GM23248 (cell line): ENCODE data around the gene TMEM51. TPM values are rescaled to one million over a fixed set of nuclear protein-coding genes. Genes with fewer than 3 reads are reported as not detected.

Experiments
- DNase-seq: peaks from one replicate; pipeline ENCODE4 v3.0.0-alpha.2; 2015
- H2AFZ ChIP-seq: fragments of 200-600 bp; sonication (generic); 2 replicates; pipeline ENCODE4 v1.6.1; 2016; ENCODE audit warnings: antibody characterized with exemption
- H3F3A ChIP-seq: fragments of 200-600 bp; sonication (generic); 2 replicates; pipeline ENCODE4 v1.6.1; 2016; ENCODE audit warnings: mild to moderate bottlenecking, antibody characterized with exemption, mixed run types; ENCODE audit not compliant: insufficient read depth
- H3K27ac ChIP-seq: fragments of 200-600 bp; sonication (generic); 2 replicates; pipeline ENCODE4 v1.5.1; 2016; ENCODE audit warnings: mild to moderate bottlenecking
- H3K27me3 ChIP-seq: fragments of 200-600 bp; sonication (generic); replicated peaks from 2 replicates; pipeline ENCODE4 v1.6.1; 2016; ENCODE audit warnings: mild to moderate bottlenecking; ENCODE audit not compliant: insufficient read depth
- H3K36me3 ChIP-seq: fragments of 200-600 bp; sonication (generic); 2 replicates; pipeline ENCODE4 v1.6.1; 2016; ENCODE audit warnings: low read depth, mild to moderate bottlenecking
- H3K4me1 ChIP-seq: fragments of 200-600 bp; sonication (generic); 2 replicates; pipeline ENCODE4 v1.6.1; 2016; ENCODE audit warnings: mild to moderate bottlenecking; ENCODE audit not compliant: insufficient read depth
- H3K4me2 ChIP-seq: fragments of 200-600 bp; sonication (generic); one replicate; pipeline ENCODE4 v1.6.1; 2016; ENCODE audit warnings: mild to moderate bottlenecking; ENCODE audit not compliant: unreplicated experiment
- H3K4me3 ChIP-seq: fragments of 200-600 bp; sonication (generic); 2 replicates; pipeline ENCODE4 v1.5.1; 2016; ENCODE audit warnings: mild to moderate bottlenecking
- H3K79me2 ChIP-seq: fragments of 200-600 bp; sonication (generic); 2 replicates; pipeline ENCODE4 v1.6.1; 2016; ENCODE audit warnings: mild to moderate bottlenecking; ENCODE audit not compliant: insufficient read depth
- H3K9ac ChIP-seq: fragments of 200-600 bp; sonication (generic); 2 replicates; pipeline ENCODE4 v1.6.1; 2016; ENCODE audit warnings: mild to moderate bottlenecking
- H3K9me2 ChIP-seq: fragments of 200-600 bp; sonication (generic); 2 replicates; pipeline ENCODE4 v1.6.1; 2016; ENCODE audit warnings: mixed run types, mild to moderate bottlenecking, moderate library complexity; ENCODE audit not compliant: insufficient read depth
- H3K9me3 ChIP-seq: fragments of 200-600 bp; sonication (generic); one replicate; pipeline ENCODE4 v1.6.1; 2017; ENCODE audit warnings: low read depth
- H4K20me1 ChIP-seq: fragments of 200-600 bp; sonication (generic); 2 replicates; pipeline ENCODE4 v1.6.0; 2016; ENCODE audit not compliant: insufficient read depth
- EZH2 ChIP-seq: fragments of 200-600 bp; sonication (generic); IDR thresholded peaks from 2 replicates; pipeline ENCODE4 v1.6.1; 2018; ENCODE audit warnings: antibody characterized with exemption, mild to moderate bottlenecking; ENCODE audit not compliant: insufficient read depth, poor library complexity, severe bottlenecking
- EZH2phosphoT487 ChIP-seq: fragments of 200-600 bp; sonication (generic); IDR thresholded peaks from 2 replicates; pipeline ENCODE4 v1.6.1; 2018; ENCODE audit warnings: antibody characterized with exemption, moderate library complexity, mild to moderate bottlenecking, low read depth; ENCODE audit not compliant: insufficient read depth
- WGBS, 2 experiments: methylation state at CpG; one replicate each; pipeline ENCODE4 v1.1.6; 2015 to 2017; ENCODE audit warnings: low lambda C conversion rate in 2 of 2, low coverage in 1 of 2; ENCODE audit errors: missing lambda C conversion rate in 2 of 2; 5-methylcytosine and 5-hydroxymethylcytosine counted together
- in situ Hi-C: fragments of 300-500 bp; cut with MboI; formaldehyde crosslinking; loops from 2 replicates; pipeline ENCODE4 v1.15.0; 2020
- polyA plus RNA-seq: library from polyadenylated mRNA; unstranded; fragments of >200 nt; fragmentation: Nextera tagmentation; extraction: Ambion mirVana; gene quantifications from 2 replicates; pipeline ENCODE4 v1.2.1, GENCODE V29; 2016
- total RNA-seq: library from RNA; depleted of rRNA; stranded (reverse); fragments of >200 nt; shearing (Covaris generic); gene quantifications from 2 replicates; pipeline ENCODE4 v1.2.3, GENCODE V29; 2014

TMEM51 gene
- total and polyA plus RNA-seq, 2 experiments from 2014 or later: 0.54 to 0.55 TPM

DNA sequence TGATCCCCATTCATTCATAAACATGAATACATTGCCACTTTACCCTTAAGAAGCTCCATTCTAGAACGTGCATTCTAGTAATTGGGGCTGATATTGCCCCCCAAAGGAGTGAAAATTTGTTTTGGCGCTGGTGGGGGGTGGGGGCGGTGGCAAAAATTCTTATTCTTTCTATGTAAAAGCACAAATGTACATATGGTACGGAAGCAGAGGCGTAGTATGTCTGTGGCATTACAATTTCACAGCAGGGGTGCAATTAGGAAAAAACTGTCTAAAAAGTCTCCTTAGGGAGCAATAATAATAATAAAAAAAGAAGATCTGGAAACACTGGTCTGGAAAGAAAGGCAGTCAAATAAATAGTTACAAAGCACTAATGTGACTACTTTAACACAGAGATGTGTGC, 40.4 kb upstream of the TMEM51 start:
- H3K4me2 ChIP-seq: no peak overlapping the region
- in situ Hi-C loops: no loop called here
- H3K4me1 ChIP-seq: no peaks in the 10 kb centered on the region

DNA sequence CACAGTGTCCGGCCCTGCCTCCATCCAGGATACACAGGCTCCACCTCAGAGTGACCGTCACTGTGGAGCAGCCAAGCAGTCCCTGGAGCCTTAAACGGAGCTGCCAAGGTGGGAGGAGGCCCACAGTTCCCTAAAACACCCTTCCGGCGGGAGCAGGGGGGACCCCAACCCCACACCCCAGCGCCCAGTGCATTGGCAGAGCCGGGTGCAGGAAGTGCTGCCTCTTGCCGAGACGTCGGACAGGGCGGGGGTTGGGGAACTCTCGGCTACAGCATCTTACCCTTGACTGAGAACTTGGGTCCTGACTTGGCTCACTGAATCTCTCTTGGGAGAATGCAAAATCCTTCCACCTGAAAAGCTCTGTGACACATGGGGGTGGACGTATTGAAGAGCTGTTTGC, 38.7 kb upstream of the TMEM51 start:
- WGBS, 2 experiments: 77 to 78% methylated on average over 13 of the region's 13 CpGs
- no peaks in the 10 kb centered on the region for H3F3A ChIP-seq
- no peak overlapping the region for H2AFZ ChIP-seq
- no peaks in the 10 kb centered on the region for H3K79me2 ChIP-seq
- H3K4me3 ChIP-seq: no peak overlapping the region
- no peak overlapping the region for H3K4me2 ChIP-seq
- DNase-seq: no peak
- TF ChIP-seq EZH2phosphoT487: no peak
- TF ChIP-seq EZH2: no peak
- H4K20me1 ChIP-seq: no peaks in the 10 kb centered on the region
- H3K4me1 ChIP-seq: no peaks in the 10 kb centered on the region
- no peaks in the 10 kb centered on the region for H3K36me3 ChIP-seq
- H3K27me3 ChIP-seq: no peaks in the 10 kb centered on the region
- H3K9me3 ChIP-seq: no peaks in the 10 kb centered on the region
- no peaks in the 10 kb centered on the region for H3K9me2 ChIP-seq
- in situ Hi-C loops: no loop called here
- H3K27ac ChIP-seq: no peak overlapping the region
- no peak overlapping the region for H3K9ac ChIP-seq

More for the DNA sequence above, 40.4 kb upstream of the TMEM51 start:
- H3K9ac ChIP-seq: no peak overlapping the region
- H3K36me3 ChIP-seq: no peaks in the 10 kb centered on the region
- TF ChIP-seq EZH2 (no peak), EZH2phosphoT487 (no peak)
- no peak for DNase-seq
- no peak overlapping the region for H2AFZ ChIP-seq
- 76 to 81% methylated on average over 5 of the region's 5 CpGs for WGBS, 2 experiments
- H3K27me3 ChIP-seq: no peaks in the 10 kb centered on the region
- H3K79me2 ChIP-seq: no peaks in the 10 kb centered on the region
- H3K9me2 ChIP-seq: no peaks in the 10 kb centered on the region
- no peak overlapping the region for H3K27ac ChIP-seq
- no peaks in the 10 kb centered on the region for H3F3A ChIP-seq
- H3K4me3 ChIP-seq: no peak overlapping the region
- no peaks in the 10 kb centered on the region for H4K20me1 ChIP-seq
- no peaks in the 10 kb centered on the region for H3K9me3 ChIP-seq

DNA sequence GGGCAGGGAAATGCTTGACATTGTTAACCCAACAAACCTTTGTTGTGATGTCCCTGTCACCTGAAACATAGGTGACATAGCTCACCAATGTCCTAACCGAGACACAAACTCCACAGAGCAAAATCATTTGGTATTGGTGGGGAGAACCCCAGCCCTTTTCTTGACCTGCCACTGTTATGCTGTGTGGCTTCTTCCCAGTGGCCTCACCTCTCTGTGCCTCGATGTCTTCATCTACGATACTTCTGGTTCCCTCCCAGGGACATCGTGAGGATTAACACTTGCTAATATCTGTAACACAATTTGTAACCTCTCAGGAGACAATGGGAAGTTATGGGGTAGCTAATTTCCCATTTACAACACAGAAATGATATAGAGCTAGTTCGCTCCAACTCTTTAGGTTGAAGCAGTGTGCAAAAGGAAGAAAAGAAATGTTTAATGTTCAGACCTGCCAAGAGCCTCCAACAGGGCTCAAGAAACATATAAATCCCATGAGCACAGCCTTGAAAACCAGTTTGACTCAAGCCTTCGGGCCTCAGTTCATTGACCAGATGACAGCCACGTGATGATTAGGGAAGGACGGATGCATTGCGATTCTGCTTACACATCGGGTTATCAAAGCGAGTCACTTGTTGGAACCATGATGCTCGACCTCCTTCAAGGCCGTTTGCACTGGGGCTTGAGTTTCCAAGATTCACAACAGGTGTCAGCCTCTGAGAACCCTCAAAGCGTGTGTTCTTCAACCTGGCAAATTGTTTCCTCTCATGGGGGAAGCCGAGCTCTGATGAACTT, 37.8 kb upstream of the TMEM51 start:
- no peak overlapping the region for H2AFZ ChIP-seq
- no peak overlapping the region for H3K9ac ChIP-seq
- no peaks in the 10 kb centered on the region for H3F3A ChIP-seq
- TF ChIP-seq EZH2phosphoT487 (no peak), EZH2 (no peak)
- H3K4me3 ChIP-seq: no peak overlapping the region
- H3K27me3 ChIP-seq: no peaks in the 10 kb centered on the region
- H4K20me1 ChIP-seq: no peaks in the 10 kb centered on the region
- 80% methylated on average over 15 of the region's 15 CpGs for WGBS, 2 experiments
- H3K4me2 ChIP-seq: no peak overlapping the region
- H3K36me3 ChIP-seq: no peaks in the 10 kb centered on the region
- H3K4me1 ChIP-seq: no peaks in the 10 kb centered on the region
- H3K9me3 ChIP-seq: no peaks in the 10 kb centered on the region
- DNase-seq: no peak
- H3K27ac ChIP-seq: no peak overlapping the region
- no peaks in the 10 kb centered on the region for H3K79me2 ChIP-seq
- no peaks in the 10 kb centered on the region for H3K9me2 ChIP-seq
- in situ Hi-C loops: no loop called here

DNA sequence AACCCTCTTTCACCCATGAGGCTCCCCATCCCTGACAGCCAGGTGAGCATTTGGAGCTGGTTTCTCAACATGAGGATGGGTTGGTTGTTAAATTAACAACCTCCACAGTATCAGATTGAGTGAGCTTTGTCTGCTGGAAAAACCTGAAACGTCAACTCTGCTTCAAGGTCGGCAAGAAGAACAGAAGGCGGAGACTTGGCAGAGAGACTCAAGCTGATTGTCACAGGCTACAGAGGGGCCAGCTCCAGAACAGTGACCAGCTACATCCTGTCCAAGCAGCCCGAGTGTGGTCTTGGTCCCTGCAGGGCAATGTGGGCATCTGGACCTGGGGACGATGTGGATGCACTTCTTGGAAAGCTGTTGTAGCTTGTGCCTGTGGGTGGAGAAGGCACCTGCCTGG, 36.6 kb upstream of the TMEM51 start:
- H2AFZ ChIP-seq: no peak overlapping the region
- H3K9me3 ChIP-seq: no peaks in the 10 kb centered on the region
- no peak overlapping the region for H3K4me3 ChIP-seq
- H3K4me2 ChIP-seq: no peak overlapping the region
- in situ Hi-C loops: no loop called here
- H3K9ac ChIP-seq: no peak overlapping the region
- H3K4me1 ChIP-seq: no peaks in the 10 kb centered on the region
- no peaks in the 10 kb centered on the region for H3K79me2 ChIP-seq
- no peaks in the 10 kb centered on the region for H3K36me3 ChIP-seq
- DNase-seq: no peak
- 0 out of 2 replicates have a peak, but pooled peaks cover 6% of the 10 kb centered on the region for H3K27me3 ChIP-seq
- H3K27ac ChIP-seq: no peak overlapping the region
- no peak for TF ChIP-seq EZH2
- TF ChIP-seq EZH2phosphoT487: no peak
- H3K9me2 ChIP-seq: no peaks in the 10 kb centered on the region
- no peaks in the 10 kb centered on the region for H3F3A ChIP-seq
- no peaks in the 10 kb centered on the region for H4K20me1 ChIP-seq
- 38 to 46% methylated on average over 5 of the region's 5 CpGs for WGBS, 2 experiments
